Keratinocyte (primary cell): ENCODE results near the gene KRTAP20-3. TPM values are rescaled to one million over a fixed set of nuclear protein-coding genes. Genes with fewer than 3 reads are reported as not detected.

Source experiments
- DNase-seq: peaks from one replicate; pipeline ENCODE4 v3.0.0-alpha.2; 2011; ENCODE audit warnings: low read depth, missing footprints, low spot score
- FAIRE-seq: peaks from 2 replicates; lab custom pipeline; 2011; peaks lifted over from hg19 to GRCh38; lab: Jason Lieb, UNC
- H2AFZ ChIP-seq: 2 replicates; pipeline ENCODE4 v1.6.0; 2012; ENCODE audit warnings: low read length, control low read depth, inconsistent platforms; ENCODE audit not compliant: control insufficient read depth
- H3K27ac ChIP-seq: 2 replicates; pipeline ENCODE4 v1.5.1; 2011; ENCODE audit warnings: low read length; ENCODE audit not compliant: control insufficient read depth, insufficient read depth
- H3K27me3 ChIP-seq: 3 replicates; pipeline ENCODE4 v1.6.0; 2011; ENCODE audit warnings: low read length; ENCODE audit not compliant: control insufficient read depth, insufficient read depth; ENCODE audit errors: extremely low read depth
- H3K36me3 ChIP-seq, 2 experiments: 2 replicates in 1 of 2; 3 replicates in 1 of 2; pipeline ENCODE4 v1.5.1; 2011; ENCODE audit warnings: low read length in 2 of 2, mild to moderate bottlenecking in 1 of 2; ENCODE audit not compliant: control insufficient read depth in 2 of 2, insufficient read depth in 2 of 2; ENCODE audit errors: extremely low read depth in 1 of 2
- H3K4me1 ChIP-seq: 3 replicates; pipeline ENCODE4 v1.5.1; 2011; ENCODE audit warnings: low read length; ENCODE audit not compliant: control insufficient read depth, insufficient read depth; ENCODE audit errors: extremely low read depth
- H3K4me2 ChIP-seq: 3 replicates; pipeline ENCODE4 v1.6.0; 2011; ENCODE audit warnings: low read depth, low read length; ENCODE audit not compliant: control insufficient read depth, insufficient read depth; ENCODE audit errors: extremely low read depth
- H3K4me3 ChIP-seq, 3 experiments: fragments of 200-600 bp in 1 of 3; sonication (generic) in 1 of 3; 2 replicates in 2 of 3; 3 replicates in 1 of 3; pipeline ENCODE4 v1.5.1; 2011 to 2016; ENCODE audit warnings: low read length in 3 of 3, mild to moderate bottlenecking in 3 of 3, control low read depth in 2 of 3, inconsistent platforms in 1 of 3, low read depth in 1 of 3, mixed read lengths in 1 of 3, mixed run types in 1 of 3, moderate library complexity in 1 of 3; ENCODE audit not compliant: control insufficient read depth in 2 of 3, insufficient read depth in 2 of 3; ENCODE audit errors: extremely low read depth in 1 of 3
- H3K79me2 ChIP-seq: 2 replicates; pipeline ENCODE4 v1.6.0; 2012; ENCODE audit warnings: low read length; ENCODE audit not compliant: control insufficient read depth, insufficient read depth
- H3K9ac ChIP-seq: 3 replicates; pipeline ENCODE4 v1.6.0; 2011; ENCODE audit warnings: low read length; ENCODE audit not compliant: control insufficient read depth, insufficient read depth; ENCODE audit errors: extremely low read depth
- H3K9me1 ChIP-seq: 3 replicates; pipeline ENCODE4 v1.6.0; 2011; ENCODE audit warnings: low read length; ENCODE audit not compliant: control insufficient read depth, insufficient read depth; ENCODE audit errors: extremely low read depth
- H3K9me3 ChIP-seq: 2 replicates; pipeline ENCODE4 v1.5.1; 2012; ENCODE audit warnings: low read depth, low read length; ENCODE audit not compliant: control insufficient read depth
- H4K20me1 ChIP-seq: 3 replicates; pipeline ENCODE4 v1.6.0; 2011; ENCODE audit warnings: low read length; ENCODE audit not compliant: control insufficient read depth, insufficient read depth; ENCODE audit errors: extremely low read depth
- EZH2 ChIP-seq: IDR thresholded peaks from one replicate; pipeline ENCODE4 v1.6.1; 2012; ENCODE audit warnings: inconsistent platforms, mild to moderate bottlenecking, low read length, moderate library complexity
- dilution Hi-C: fragments of 300-500 bp; cut with MboI; formaldehyde crosslinking; loops from one replicate; pipeline ENCODE4 v1.7.0; 2020; ENCODE audit warnings: low sequenced_read_pairs; ENCODE audit not compliant: extremely low pct_ligation_motif_present
- polyA plus RNA-seq, 5 experiments: library from polyadenylated mRNA; depleted of rRNA in 3 of 5; stranded (reverse) in 3 of 5; stranded (forward) in 1 of 5; unstranded in 1 of 5; fragments of >200 nt; gene quantifications; 1 replicate in 1 of 5; 2 replicates in 3 of 5; 3 replicates in 1 of 5; pipeline versions ENCODE4 v1.2.1 to v1.2.3, GENCODE V29; 2011 to 2012; ENCODE audit warnings: missing spikeins in 2 of 5, low read depth in 1 of 5, low replicate concordance in 1 of 5
- TF ChIP-seq, protein P1 (sequence below), 3 experiments: IDR thresholded peaks in 1 of 3; conservative IDR thresholded peaks in 1 of 3; optimal IDR thresholded peaks in 1 of 3; 2 replicates in 2 of 3; 3 replicates in 1 of 3; pipeline versions ENCODE3 to v1.5.1; 2011; ENCODE audit warnings: low read length in 3 of 3, mild to moderate bottlenecking in 3 of 3, moderate library complexity in 2 of 3, control low read depth in 1 of 3, inconsistent platforms in 1 of 3; ENCODE audit not compliant: insufficient read depth in 2 of 3; ENCODE audit errors: extremely low read depth in 1 of 3

Gene KRTAP20-3
- polyA plus RNA-seq, 1 donor (not counting 4 experiments of a cell fraction or from before 2014, with no cell fraction given) = not detected

DNA sequence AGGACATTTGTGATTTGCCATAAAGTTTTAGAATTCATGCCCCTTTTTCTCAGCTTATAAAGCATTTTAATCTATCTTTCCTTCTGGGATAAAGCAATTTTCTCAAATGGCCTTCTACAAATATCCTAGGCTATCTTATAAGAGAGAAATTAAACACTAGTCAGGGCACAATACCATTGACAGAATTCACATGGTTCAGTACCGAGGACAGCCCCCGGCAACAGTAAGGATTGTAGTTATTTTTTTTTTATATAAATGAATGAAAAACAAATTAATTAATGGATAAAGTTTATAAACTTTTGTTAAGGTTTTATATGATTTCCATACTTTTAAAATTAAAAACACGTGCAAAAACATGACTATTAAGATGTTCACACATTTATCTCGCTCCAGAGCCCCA is 14.6 kb upstream of the KRTAP20-3 start:
- H2AFZ ChIP-seq = no peak overlapping the region

DNA sequence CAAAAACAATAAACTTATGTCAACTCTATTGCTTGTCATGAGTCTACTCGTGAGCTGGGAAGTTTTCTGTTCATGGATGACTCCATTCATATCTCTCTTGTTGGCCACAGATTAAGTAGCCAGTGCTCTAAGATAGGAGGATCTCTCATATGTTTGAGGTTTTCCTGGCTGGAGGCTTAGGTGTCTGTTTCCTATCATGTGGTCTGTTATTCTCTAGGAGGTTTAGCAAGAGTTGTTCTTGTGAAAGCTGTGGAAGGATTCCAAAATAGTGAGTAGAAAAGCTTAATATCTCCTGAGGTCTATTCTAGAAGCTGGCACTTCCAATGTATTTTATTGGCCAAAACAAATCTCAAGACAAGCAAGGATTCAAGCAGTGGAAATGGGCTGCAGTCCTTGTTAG is 13.5 kb upstream of the KRTAP20-3 start:
- Histone ChIP-seq H3K27me3 (no peaks in the 10 kb centered on the region), H3K27ac (no peak overlapping the region), H3K36me3 (no peaks in the 10 kb centered on the region), H3K4me1 (no peaks in the 10 kb centered on the region), H3K9me1 (no peaks in the 10 kb centered on the region), H3K4me2 (no peak overlapping the region), H3K4me3 (no peak overlapping the region), H2AFZ (no peak overlapping the region), H3K79me2 (no peaks in the 10 kb centered on the region), H3K9me3 (no peaks in the 10 kb centered on the region), H3K9ac (no peak overlapping the region), H4K20me1 (no peaks in the 10 kb centered on the region)
- FAIRE-seq (no peak), DNase-seq (no peak)
- dilution Hi-C loops = no loop called here
- TF ChIP-seq, protein P1, sequence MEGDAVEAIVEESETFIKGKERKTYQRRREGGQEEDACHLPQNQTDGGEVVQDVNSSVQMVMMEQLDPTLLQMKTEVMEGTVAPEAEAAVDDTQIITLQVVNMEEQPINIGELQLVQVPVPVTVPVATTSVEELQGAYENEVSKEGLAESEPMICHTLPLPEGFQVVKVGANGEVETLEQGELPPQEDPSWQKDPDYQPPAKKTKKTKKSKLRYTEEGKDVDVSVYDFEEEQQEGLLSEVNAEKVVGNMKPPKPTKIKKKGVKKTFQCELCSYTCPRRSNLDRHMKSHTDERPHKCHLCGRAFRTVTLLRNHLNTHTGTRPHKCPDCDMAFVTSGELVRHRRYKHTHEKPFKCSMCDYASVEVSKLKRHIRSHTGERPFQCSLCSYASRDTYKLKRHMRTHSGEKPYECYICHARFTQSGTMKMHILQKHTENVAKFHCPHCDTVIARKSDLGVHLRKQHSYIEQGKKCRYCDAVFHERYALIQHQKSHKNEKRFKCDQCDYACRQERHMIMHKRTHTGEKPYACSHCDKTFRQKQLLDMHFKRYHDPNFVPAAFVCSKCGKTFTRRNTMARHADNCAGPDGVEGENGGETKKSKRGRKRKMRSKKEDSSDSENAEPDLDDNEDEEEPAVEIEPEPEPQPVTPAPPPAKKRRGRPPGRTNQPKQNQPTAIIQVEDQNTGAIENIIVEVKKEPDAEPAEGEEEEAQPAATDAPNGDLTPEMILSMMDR (optimal IDR thresholded peaks at IDR 0.05 in 1 of 3, IDR thresholded peaks at IDR 0.05 in 1 of 3, conservative IDR thresholded peaks at IDR 0.05 in 1 of 3; ENCODE audit: extremely low read depth in 1 of 3, insufficient read depth in 2 of 3, low read length in 3 of 3) = no peak
- no peak for TF ChIP-seq EZH2

More for the DNA sequence above, 14.6 kb upstream of the KRTAP20-3 start:
- Histone ChIP-seq H3K79me2 (no peaks in the 10 kb centered on the region), H3K9me1 (no peaks in the 10 kb centered on the region), H3K27ac (no peak overlapping the region), H3K4me3 (no peak overlapping the region), H3K4me1 (no peaks in the 10 kb centered on the region), H4K20me1 (no peaks in the 10 kb centered on the region), H3K4me2 (no peak overlapping the region), H3K36me3 (no peaks in the 10 kb centered on the region), H3K9me3 (no peaks in the 10 kb centered on the region), H3K27me3 (no peaks in the 10 kb centered on the region), H3K9ac (no peak overlapping the region)
- DNase-seq (no peak), FAIRE-seq (no peak)
- TF ChIP-seq, protein P1 (optimal IDR thresholded peaks at IDR 0.05 in 1 of 3, IDR thresholded peaks at IDR 0.05 in 1 of 3, conservative IDR thresholded peaks at IDR 0.05 in 1 of 3; ENCODE audit: extremely low read depth in 1 of 3, insufficient read depth in 2 of 3, low read length in 3 of 3) = no peak
- no peak for TF ChIP-seq EZH2
- dilution Hi-C loops = no loop called here
